Measurements from ENCODE around the gene PTPRH.

The PTPRH gene

DNA sequence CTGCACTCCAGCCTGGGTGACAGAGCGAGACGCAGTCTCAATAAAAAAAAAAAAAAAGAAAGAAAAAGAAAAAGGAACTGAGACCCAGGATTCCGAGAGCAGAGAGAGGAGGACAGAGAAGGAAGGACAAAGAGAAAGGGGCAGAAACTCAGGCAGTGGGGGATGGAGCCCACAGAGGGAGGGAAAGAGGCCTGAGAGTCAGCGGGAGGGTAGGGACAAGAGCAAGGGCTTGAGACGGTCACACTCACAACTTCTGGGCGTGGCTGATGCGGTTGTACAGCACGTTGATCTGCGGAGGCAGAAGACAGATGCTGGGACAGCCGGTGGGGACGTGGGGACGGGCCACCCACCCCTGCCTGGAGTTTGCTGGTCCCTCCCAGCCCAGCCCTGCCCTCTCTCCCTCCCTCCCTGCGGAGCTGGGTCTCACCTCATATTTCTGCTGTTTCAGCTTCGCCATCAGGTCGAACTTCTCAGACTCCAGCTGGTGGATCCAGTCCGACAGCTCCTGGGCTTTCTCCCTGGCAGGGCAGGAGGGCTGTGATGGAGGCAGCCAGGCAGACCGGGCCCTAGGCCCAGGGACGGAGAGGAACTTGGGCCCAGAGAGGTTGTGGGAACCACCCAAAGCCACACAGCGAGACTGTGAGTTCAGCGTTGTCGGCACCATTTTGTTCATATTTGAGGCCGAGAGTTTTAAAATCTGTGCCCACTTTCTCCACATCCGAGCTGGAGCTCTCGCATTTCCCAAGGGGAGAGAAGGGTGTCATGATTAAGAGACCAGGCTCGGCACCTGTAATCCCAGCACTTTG, 75.5 kb downstream of the PTPRH start:
- no peak for ATAC-seq (ENCODE audit: low read depth)
- Histone ChIP-seq H3K27me3 (ENCODE audit: insufficient read depth, poor library complexity, severe bottlenecking) (no peaks in the 10 kb centered on the region), H3K36me3 (ENCODE audit: low read depth) (peaks cover 18% of the 10 kb centered on the region), H3K9me3 (ENCODE audit: severe bottlenecking) (no peaks in the 10 kb centered on the region), H3K4me1 (ENCODE audit: insufficient read depth, poor library complexity, severe bottlenecking) (no peaks in the 10 kb centered on the region), H3K27ac (ENCODE audit: poor library complexity, severe bottlenecking) (no peak overlapping the region), H3K4me3 (ENCODE audit: severe bottlenecking) (no peak overlapping the region)
- TF ChIP-seq, protein P1, sequence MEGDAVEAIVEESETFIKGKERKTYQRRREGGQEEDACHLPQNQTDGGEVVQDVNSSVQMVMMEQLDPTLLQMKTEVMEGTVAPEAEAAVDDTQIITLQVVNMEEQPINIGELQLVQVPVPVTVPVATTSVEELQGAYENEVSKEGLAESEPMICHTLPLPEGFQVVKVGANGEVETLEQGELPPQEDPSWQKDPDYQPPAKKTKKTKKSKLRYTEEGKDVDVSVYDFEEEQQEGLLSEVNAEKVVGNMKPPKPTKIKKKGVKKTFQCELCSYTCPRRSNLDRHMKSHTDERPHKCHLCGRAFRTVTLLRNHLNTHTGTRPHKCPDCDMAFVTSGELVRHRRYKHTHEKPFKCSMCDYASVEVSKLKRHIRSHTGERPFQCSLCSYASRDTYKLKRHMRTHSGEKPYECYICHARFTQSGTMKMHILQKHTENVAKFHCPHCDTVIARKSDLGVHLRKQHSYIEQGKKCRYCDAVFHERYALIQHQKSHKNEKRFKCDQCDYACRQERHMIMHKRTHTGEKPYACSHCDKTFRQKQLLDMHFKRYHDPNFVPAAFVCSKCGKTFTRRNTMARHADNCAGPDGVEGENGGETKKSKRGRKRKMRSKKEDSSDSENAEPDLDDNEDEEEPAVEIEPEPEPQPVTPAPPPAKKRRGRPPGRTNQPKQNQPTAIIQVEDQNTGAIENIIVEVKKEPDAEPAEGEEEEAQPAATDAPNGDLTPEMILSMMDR (IDR thresholded peaks at IDR 0.05; ENCODE audit: poor library complexity, severe bottlenecking), result no peak
- DNase-seq (ENCODE audit: low spot score), result no peak

DNA sequence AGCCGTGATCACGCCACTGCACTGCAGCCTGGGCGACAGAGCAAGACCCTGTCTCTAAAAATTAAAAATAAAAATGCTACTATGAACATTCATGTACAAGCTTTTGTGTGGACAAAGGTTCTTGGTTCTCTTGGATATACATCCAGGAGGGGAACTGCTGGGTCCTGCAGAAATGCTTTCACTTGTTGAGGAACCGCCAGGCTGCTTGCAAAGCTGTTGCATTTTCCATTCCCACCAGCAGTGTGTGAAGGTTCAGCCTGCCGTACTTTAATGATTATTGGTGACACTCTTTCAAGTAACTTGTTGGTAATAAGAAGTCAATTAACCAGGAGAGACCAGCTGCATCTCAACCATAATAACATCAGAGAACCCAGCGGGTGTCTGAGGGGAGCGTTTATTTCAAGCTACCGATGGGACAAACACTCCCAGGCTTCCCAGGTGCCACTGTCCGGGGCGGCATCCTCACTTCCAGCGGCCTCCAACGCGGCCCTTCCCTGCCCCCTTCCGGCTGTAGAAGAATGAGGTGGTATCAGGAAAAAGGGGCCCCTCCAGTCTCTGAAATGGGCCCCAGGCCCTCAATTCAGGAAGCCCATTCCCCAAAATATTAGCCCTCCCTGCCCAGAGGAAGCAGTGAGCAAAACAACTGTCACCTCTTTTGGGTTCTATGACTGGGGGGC, 76.7 kb downstream of the PTPRH start:
- Histone ChIP-seq H3K36me3 (ENCODE audit: low read depth) (peaks cover 14% of the 10 kb centered on the region), H3K27ac (ENCODE audit: poor library complexity, severe bottlenecking) (no peak overlapping the region), H3K4me1 (ENCODE audit: insufficient read depth, poor library complexity, severe bottlenecking) (no peaks in the 10 kb centered on the region), H3K4me3 (ENCODE audit: severe bottlenecking) (no peak overlapping the region), H3K27me3 (ENCODE audit: insufficient read depth, poor library complexity, severe bottlenecking) (no peaks in the 10 kb centered on the region), H3K9me3 (ENCODE audit: severe bottlenecking) (no peaks in the 10 kb centered on the region)
- DNase-seq (ENCODE audit: low spot score) (no peak), ATAC-seq (ENCODE audit: low read depth) (no peak; the same call in 2 of the 3 replicates)
- TF ChIP-seq, protein P1 (IDR thresholded peaks at IDR 0.05; ENCODE audit: poor library complexity, severe bottlenecking), result no peak

DNA sequence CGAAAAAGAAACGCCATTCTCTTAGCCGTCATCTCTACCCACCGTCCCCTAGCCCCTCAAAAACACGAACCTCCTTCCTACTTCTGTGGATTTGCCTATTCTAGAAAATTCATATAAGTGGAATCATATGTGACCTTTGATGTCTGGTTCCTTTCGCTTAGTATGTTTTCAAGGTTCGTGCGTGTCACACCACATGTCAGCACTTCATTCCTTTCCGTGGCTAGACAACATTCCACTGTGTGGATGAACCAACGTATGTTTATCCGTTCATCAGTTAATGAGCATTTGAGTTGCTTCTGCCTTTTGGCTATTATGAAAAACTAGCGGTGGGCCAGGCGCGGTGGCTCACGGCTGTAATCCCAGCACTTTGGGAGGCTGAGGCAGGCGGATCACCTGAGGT, 77.9 kb downstream of the PTPRH start:
- Histone ChIP-seq H3K27me3 (ENCODE audit: insufficient read depth, poor library complexity, severe bottlenecking) (no peaks in the 10 kb centered on the region), H3K4me3 (ENCODE audit: severe bottlenecking) (no peak overlapping the region), H3K9me3 (ENCODE audit: severe bottlenecking) (no peaks in the 10 kb centered on the region), H3K27ac (ENCODE audit: poor library complexity, severe bottlenecking) (no peak overlapping the region), H3K36me3 (ENCODE audit: low read depth) (peaks cover 10% of the 10 kb centered on the region), H3K4me1 (ENCODE audit: insufficient read depth, poor library complexity, severe bottlenecking) (no peaks in the 10 kb centered on the region)
- TF ChIP-seq, protein P1 (IDR thresholded peaks at IDR 0.05; ENCODE audit: poor library complexity, severe bottlenecking), result no peak
- ATAC-seq (ENCODE audit: low read depth) (no peak), DNase-seq (ENCODE audit: low spot score) (no peak)

Measured in RWPE2 (cell line).